ENCODE results near the gene OR8S1. TPM values are rescaled to one million over a fixed set of nuclear protein-coding genes. Genes with fewer than 3 reads are reported as not detected.

OR8S1 gene
- total and polyA plus RNA-seq, 2 donors (not counting 3 experiments of a cell fraction or from before 2014, with no cell fraction given), result not detected

Other genes with a start within 250 kb of the OR8S1 start
- gene ZNF641, start 174.7 kb upstream of the OR8S1 start, total RNA-seq, result 5.0 and 6.7 TPM in 2 replicates
- gene ZNF641, start 174.7 kb upstream of the OR8S1 start, polyA plus RNA-seq, result 2.8 and 3.5 TPM in 2 replicates
- gene ANP32D, start 53.1 kb upstream of the OR8S1 start, total RNA-seq, result not detected in 2 replicates
- gene ANP32D, start 53.1 kb upstream of the OR8S1 start, polyA plus RNA-seq, result not detected in 2 replicates
- not detected in 2 replicates for gene C12orf54, start 43.1 kb upstream of the OR8S1 start, total RNA-seq
- gene C12orf54, start 43.1 kb upstream of the OR8S1 start, polyA plus RNA-seq, result not detected in 2 replicates
- not detected in 2 replicates for gene LALBA, start 44.4 kb downstream of the OR8S1 start, total RNA-seq
- gene LALBA, start 44.4 kb downstream of the OR8S1 start, polyA plus RNA-seq, result not detected in 2 replicates
- gene KANSL2, start 156.6 kb downstream of the OR8S1 start, total RNA-seq, result 35.8 and 40.6 TPM in 2 replicates
- 27.3 and 30.5 TPM in 2 replicates for gene KANSL2, start 156.6 kb downstream of the OR8S1 start, polyA plus RNA-seq
- gene CCNT1, start 191.1 kb downstream of the OR8S1 start, total RNA-seq, result 33.0 and 35.1 TPM in 2 replicates
- gene CCNT1, start 191.1 kb downstream of the OR8S1 start, polyA plus RNA-seq, result 9.7 and 10.6 TPM in 2 replicates